HUES64 (cell line): Measurements from ENCODE around the gene MFGE8.

Experiments used
- H3K27ac ChIP-seq: 2 replicates; pipeline ENCODE4 v1.7.0; 2013; ENCODE audit warnings: low read depth, low read length, inconsistent platforms
- H3K27me3 ChIP-seq: 2 replicates; pipeline ENCODE4 v1.6.1; 2013; ENCODE audit warnings: mild to moderate bottlenecking, low read length; ENCODE audit not compliant: insufficient read depth
- H3K36me3 ChIP-seq: 2 replicates; pipeline ENCODE4 v1.6.1; 2013; ENCODE audit warnings: mild to moderate bottlenecking, low read length; ENCODE audit not compliant: insufficient read depth
- H3K4me1 ChIP-seq: 2 replicates; pipeline ENCODE4 v1.6.1; 2013; ENCODE audit warnings: mild to moderate bottlenecking, low read length, moderate library complexity; ENCODE audit not compliant: insufficient read depth
- H3K4me3 ChIP-seq: 2 replicates; pipeline ENCODE4 v1.5.1; 2013; ENCODE audit warnings: mild to moderate bottlenecking, low read length, moderate library complexity
- H3K9ac ChIP-seq: 2 replicates; pipeline ENCODE4 v1.6.1; 2013; ENCODE audit warnings: mild to moderate bottlenecking, low read depth, low read length
- H3K9me3 ChIP-seq: 2 replicates; pipeline ENCODE4 v1.6.1; 2013; ENCODE audit warnings: low read depth, low read length; ENCODE audit not compliant: insufficient read depth
- WGBS: fragments of 150-250, 120-280 bp; methylation state at CpG from one replicate; pipeline ENCODE4 v1.1.7; 2013; ENCODE audit warnings: missing lambda C conversion rate; 5-methylcytosine and 5-hydroxymethylcytosine counted together

The MFGE8 gene

DNA sequence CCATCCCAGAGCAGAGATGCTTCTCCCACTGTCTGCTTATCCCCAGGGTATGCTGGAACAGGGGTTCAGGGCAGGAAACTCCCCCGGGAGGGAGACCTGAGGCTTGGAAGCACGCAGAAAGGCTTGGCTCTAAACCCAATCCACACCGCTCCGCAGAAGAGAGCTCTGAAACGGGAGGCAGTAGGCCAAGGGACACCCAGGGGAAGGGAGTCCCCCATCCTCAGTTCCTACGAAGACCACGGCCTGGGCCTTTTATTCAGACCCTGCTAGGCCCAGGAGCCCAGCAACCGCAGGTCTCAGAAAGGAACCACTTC lies 16.1 kb downstream of the MFGE8 start:
- Histone ChIP-seq H3K36me3 (peaks cover 33% of the 10 kb centered on the region), H3K27ac (no peak overlapping the region; the same call in 1 of the 2 replicates), H3K4me3 (no peak overlapping the region), H3K4me1 (peaks cover 17% of the 10 kb centered on the region), H3K27me3 (peaks cover 16% of the 10 kb centered on the region), H3K9me3 (no peaks in the 10 kb centered on the region), H3K9ac (no peak overlapping the region)
- WGBS: 57% methylated on average over 8 of the region's 8 CpGs

DNA sequence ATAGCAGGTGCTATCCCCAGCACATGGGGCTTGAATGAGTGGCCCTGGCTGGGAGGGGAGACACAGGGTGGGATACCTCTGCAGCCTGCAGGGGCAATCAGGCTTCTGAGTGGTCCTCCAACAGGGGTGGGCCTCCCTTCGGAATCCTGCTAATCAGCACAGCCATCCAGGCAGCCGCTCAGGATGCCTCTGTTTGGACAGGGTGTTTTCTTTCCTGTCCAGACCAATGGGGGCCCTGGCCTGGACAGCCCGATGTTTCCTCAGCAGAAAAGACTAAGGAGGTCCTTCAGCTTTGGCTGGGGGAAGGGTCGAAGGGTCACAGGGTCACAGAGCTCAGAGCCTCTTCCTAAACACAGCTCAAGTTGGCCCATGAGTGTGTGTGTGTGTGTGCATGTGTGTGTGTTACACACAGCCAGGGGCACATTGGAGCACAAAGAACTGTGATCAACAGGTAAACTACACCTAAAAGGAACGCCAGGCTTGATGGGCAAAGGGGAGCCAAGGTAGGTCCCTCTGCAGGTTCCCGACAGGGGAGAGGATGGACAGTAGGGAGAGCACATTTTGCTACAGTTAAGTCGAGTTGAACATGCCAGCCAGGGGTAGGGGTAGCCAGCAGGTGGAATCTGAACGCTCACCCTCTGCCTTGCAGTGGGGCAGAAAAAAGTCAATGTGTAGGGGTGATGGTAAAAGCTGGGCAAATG lies 16.7 kb downstream of the MFGE8 start:
- Histone ChIP-seq H3K36me3 (peaks cover 27% of the 10 kb centered on the region), H3K27ac (no peak overlapping the region), H3K4me3 (no peak overlapping the region), H3K9ac (no peak overlapping the region), H3K27me3 (peaks cover 16% of the 10 kb centered on the region), H3K9me3 (no peaks in the 10 kb centered on the region), H3K4me1 (peaks cover 17% of the 10 kb centered on the region)
- WGBS: 81% methylated on average over 8 of the region's 8 CpGs

DNA sequence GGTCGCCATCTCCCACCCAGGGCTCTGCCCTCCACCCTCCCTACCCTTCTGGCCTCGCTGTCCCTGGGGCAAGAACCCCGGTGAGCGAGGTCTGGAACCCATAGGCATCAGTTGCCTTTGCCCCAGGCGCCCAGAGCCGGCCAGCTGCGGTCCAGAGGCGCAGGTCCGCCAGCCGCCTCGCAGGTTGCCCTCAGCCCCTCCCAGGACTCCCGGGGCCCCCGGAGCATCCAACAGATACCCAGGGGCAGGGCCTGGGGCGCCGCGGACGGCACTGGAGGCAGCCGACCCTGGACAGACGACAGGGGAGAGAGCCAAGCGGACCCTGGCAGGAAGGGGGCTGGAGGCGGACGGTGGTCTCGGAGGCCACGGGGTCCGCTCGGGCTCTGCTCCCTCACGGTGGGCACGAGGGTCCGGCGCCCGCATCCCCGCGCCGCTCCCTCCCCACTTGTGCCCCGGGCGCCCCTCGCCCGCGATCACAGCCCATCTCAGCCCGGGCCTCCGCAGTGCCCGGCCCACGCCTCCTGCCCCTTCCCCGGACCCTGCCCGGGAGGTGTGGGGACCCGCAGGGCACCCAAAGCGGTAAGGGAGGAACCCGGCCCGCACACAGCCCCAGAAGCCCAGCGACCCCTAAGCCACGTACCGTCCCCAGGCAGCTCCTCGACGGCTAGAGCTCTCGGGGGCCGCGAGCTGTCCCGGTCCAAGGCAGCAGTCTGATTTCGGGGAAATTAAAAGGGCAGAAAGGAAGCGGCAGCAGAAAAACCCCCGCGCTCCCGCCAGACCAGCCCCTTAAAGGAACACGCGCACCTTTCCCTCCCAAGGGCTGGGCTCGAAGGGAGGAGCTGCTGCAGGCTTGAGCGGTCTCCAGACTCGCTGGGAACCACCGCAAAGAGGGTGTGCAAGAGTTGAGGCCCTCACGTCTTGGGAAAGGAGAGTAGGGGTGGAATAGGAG lies 18.1 kb downstream of the MFGE8 start, which contains the start of gene HAPLN3:
Gene HAPLN3 (minus strand): TSS at position 726 of the 949 bp plus-strand sequence. CDS start 8,246 bp downstream, outside the sequence.
- H3K9me3 ChIP-seq: no peaks in the 10 kb centered on the region
- H3K4me3 ChIP-seq: peak within 1 kb of the TSS; percentile 61
- H3K27me3 ChIP-seq: peaks cover 16% of the 10 kb centered on the region
- no peak within 1 kb of the TSS for H3K27ac ChIP-seq
- peak within 1 kb of the TSS; percentile 62 for H3K9ac ChIP-seq
- H3K4me1 ChIP-seq: peaks cover 17% of the 10 kb centered on the region
- WGBS: under 1% methylated on average over 70 of the region's 70 CpGs
- peaks cover 13% of the 10 kb centered on the region for H3K36me3 ChIP-seq

DNA sequence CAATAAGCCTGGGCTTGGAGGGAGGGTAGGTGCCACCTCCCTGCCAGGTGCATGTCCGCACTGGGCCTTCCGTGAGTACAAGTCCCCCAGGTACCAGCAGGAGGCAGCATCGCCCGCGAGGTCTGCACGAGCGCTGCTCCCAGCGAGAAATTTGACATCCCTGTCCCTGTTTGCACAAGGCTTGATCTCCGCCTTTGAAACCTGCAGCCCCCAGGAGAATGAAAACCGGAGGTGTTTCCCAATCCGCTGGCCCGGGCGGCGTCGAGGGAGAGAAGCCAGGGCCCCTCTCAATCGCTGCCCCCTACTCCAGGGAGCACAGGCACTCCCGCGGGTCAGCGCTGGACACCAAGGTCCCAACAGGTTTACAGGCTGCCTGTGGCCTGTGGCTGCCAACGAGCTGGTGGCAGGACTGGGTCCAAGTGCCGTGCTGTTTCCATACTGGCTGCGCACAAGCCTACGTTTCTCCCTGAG lies 18.8 kb downstream of the MFGE8 start:
- peaks cover 6% of the 10 kb centered on the region for H3K36me3 ChIP-seq
- H3K9me3 ChIP-seq: no peaks in the 10 kb centered on the region
- peak overlapping the region; percentile 61 for H3K4me3 ChIP-seq
- under 1% methylated on average over 23 of the region's 23 CpGs for WGBS
- H3K4me1 ChIP-seq: peaks cover 17% of the 10 kb centered on the region
- H3K27me3 ChIP-seq: peaks cover 16% of the 10 kb centered on the region
- H3K27ac ChIP-seq: no peak overlapping the region
- no peak overlapping the region for H3K9ac ChIP-seq

DNA sequence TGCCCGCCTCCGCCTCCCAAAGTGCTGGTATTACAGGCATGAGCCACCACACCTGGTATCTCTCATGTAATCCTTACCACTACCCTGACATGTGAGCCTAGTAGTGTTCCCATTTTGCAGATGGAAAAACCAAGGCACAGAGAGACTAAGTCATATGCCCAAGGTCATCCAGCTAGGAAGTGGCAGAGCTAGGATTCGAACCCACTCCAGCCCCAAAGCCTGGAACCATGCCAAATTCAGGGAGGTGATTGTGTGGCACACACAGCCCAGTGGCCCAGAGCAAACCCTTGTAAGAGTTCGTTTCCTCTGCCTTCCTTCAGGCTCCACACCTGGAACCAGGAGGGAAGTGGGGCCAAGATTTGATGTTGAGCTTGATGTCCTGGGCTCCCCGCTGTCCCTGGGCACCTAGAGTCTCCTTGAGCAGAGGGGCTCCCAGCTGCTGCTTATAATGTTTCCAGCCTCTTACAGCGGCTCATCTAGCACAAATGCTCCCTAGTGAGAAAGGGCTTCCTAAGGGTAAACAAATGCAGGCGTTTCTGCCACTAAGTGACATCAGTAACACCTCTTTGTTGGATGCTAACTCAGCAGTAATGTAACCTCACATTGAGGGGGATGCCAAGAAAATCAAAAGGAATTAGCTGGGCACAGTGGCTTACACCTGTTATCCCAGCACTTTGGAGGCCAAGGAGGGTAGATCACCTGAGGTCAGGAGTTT lies 21.5 kb downstream of the MFGE8 start:
- no peaks in the 10 kb centered on the region for H3K9me3 ChIP-seq
- H3K27me3 ChIP-seq: peaks cover 16% of the 10 kb centered on the region
- no peak overlapping the region for H3K27ac ChIP-seq
- 76% methylated on average over 7 of the region's 7 CpGs for WGBS
- no peak overlapping the region for H3K4me3 ChIP-seq
- H3K4me1 ChIP-seq: 0 out of 2 replicates have a peak, but pooled peaks cover 4% of the 10 kb centered on the region
- H3K36me3 ChIP-seq: no peaks in the 10 kb centered on the region
- H3K9ac ChIP-seq: no peak overlapping the region

DNA sequence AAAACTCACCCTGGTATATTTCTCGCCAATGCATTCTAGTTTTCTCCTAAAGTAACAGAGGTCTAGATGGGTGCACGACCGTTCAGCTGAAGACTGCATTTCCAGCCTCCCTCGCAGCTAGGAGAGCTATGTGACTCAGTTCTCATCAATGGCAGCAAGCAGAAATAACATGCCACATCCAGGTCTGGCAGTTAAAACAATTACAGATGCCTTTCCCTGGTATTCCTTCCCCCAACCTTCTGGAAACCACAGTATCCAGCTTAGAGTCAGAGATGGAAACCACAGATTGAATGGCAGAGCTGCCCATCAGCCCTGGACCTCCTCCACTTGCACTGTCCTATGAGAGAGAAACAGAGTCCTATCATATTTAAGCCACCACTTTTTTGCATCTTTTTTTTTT lies 22.7 kb downstream of the MFGE8 start:
- Histone ChIP-seq H3K9ac (no peak overlapping the region), H3K4me1 (no peaks in the 10 kb centered on the region), H3K4me3 (no peak overlapping the region), H3K27ac (no peak overlapping the region), H3K27me3 (peaks cover 12% of the 10 kb centered on the region), H3K36me3 (peaks cover 3% of the 10 kb centered on the region; the same call in 1 of the 2 replicates), H3K9me3 (no peaks in the 10 kb centered on the region)
- 93% methylated on average over 4 of the region's 4 CpGs for WGBS

DNA sequence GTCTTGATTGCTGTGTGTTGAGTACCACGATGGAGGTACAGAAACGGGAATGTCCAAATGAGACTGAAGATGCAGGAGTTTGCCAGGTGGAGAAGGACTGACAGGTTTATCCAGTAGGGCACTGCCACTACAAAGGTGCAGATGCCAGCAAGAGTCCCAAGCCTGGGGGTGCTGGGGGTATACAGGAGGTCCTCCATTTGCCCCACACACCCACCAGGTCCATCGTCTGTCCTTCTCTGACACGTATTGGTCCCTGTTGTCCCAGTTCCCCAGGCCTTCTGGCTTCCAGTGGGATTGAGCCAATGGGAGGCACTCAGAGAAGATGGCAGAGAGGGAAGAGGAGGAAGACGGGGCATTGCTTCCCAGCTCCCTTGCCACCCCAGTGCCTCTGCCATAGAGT lies 24.5 kb downstream of the MFGE8 start:
- H3K4me3 ChIP-seq: no peak overlapping the region
- WGBS: 96% methylated on average over 5 of the region's 5 CpGs
- H3K27ac ChIP-seq: no peak overlapping the region

DNA sequence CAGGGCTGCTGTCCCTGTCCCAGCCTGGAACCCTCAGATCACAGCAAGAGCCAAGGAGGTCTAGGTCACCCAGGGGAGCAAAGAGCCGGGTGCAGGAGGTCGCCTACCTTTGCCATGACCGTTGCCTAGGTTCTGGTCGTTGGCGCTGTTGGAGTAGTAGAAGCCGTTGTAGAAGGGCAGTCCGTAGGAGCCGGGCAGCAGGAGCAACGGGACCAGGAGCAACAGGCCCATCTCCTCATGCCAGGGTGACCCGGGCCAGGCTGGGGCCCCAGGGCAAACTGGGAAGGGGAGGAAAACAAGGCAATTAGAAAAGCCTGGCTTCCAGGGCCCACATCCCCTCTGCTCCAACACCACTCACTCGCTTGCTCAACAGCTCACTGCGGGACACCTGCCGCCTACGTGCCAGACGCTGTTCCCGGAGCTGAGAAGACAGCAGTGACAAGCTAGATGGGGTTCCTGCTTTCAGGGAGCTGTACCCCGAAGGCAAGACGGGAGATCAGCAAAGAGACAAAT lies 26.1 kb downstream of the MFGE8 start:
- H3K36me3 ChIP-seq: peaks cover 5% of the 10 kb centered on the region; the same call in 1 of the 2 replicates
- H3K27ac ChIP-seq: no peak overlapping the region
- no peaks in the 10 kb centered on the region for H3K9me3 ChIP-seq
- H3K4me3 ChIP-seq: no peak overlapping the region
- no peaks in the 10 kb centered on the region for H3K27me3 ChIP-seq
- WGBS: 91% methylated on average over 18 of the region's 18 CpGs
- no peak overlapping the region for H3K9ac ChIP-seq
- peaks cover 4% of the 10 kb centered on the region for H3K4me1 ChIP-seq

More for the DNA sequence above, 24.5 kb downstream of the MFGE8 start:
- no peak overlapping the region for H3K9ac ChIP-seq
- H3K27me3 ChIP-seq: no peaks in the 10 kb centered on the region
- peaks cover 3% of the 10 kb centered on the region; the same call in 1 of the 2 replicates for H3K36me3 ChIP-seq
- no peaks in the 10 kb centered on the region for H3K9me3 ChIP-seq
- H3K4me1 ChIP-seq: peaks cover 4% of the 10 kb centered on the region

DNA sequence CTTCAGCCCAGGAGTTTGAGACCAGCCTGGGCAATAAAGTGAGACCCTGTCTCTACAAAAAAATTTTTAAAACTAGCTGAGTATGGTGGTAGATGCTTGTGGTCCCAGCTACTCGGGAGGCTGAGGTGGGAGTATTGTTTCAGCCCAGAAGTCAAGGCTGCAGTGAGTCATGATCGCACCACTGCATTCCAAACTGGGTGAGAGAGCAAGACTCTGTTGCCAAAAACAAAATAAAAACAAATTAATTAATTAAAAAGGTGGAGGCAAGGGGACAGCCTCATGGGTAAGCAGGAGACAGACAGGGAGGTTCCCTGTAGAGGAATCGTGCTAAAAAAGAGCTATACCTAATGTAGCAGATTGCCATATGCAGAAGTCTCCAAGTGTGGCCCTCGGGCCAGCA lies 30.4 kb downstream of the MFGE8 start:
- no peak overlapping the region for H3K27ac ChIP-seq
- H3K9ac ChIP-seq: no peak overlapping the region
- 89% methylated on average over 4 of the region's 4 CpGs for WGBS

DNA sequence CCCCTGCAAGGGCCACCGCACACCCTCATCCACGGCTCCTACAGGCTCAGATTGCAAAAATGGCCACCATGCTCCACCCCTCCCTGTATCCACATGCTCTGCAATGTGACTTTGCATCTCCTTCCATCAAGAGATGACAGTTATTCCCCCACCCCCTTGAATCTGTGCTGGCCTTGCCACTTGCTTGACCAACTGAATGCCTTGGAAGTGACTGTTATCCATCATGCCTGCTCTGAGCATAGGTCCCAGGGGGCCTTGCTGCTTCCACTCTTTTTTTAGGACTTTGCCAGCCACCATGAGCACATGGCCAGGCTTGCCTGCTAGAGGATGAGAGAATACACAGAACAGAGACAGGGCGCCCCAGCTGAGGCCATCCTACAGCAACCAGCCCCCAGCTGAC lies 31.4 kb downstream of the MFGE8 start:
- Histone ChIP-seq H3K27ac (no peak overlapping the region), H3K9ac (no peak overlapping the region), H3K4me3 (no peak overlapping the region), H3K27me3 (no peaks in the 10 kb centered on the region), H3K36me3 (peaks cover 11% of the 10 kb centered on the region), H3K9me3 (no peaks in the 10 kb centered on the region), H3K4me1 (peaks cover 4% of the 10 kb centered on the region)
- WGBS: 89% methylated on average over 3 of the region's 3 CpGs

More for the DNA sequence above, 30.4 kb downstream of the MFGE8 start:
- H3K36me3 ChIP-seq: peaks cover 11% of the 10 kb centered on the region
- H3K4me1 ChIP-seq: peaks cover 4% of the 10 kb centered on the region
- H3K4me3 ChIP-seq: no peak overlapping the region
- H3K9me3 ChIP-seq: no peaks in the 10 kb centered on the region
- H3K27me3 ChIP-seq: no peaks in the 10 kb centered on the region
